HTR-8/SVneo (cell line): ENCODE data around the gene ACMSD.
"Not testable (repeated sequence)": the region's sequence is repeated elsewhere in the genome, so short reads cannot be mapped to it uniquely, and the experiment has no call there.

Experiments
- DNase-seq: peaks from one replicate; pipeline ENCODE4 v3.0.0; 2011; ENCODE audit warnings: low spot score, mixed read lengths; ENCODE audit not compliant: insufficient read length
- FAIRE-seq: peaks from 2 replicates; lab custom pipeline; 2011; peaks lifted over from hg19 to GRCh38; lab: Jason Lieb, UNC

ACMSD gene

GRCh38 chr2:134838143-134838620 lies at the start of gene ACMSD:
ACMSD (plus strand) TSS chr2:134838616; CDS start chr2:134838683, 67 bp downstream.
- no peak for FAIRE-seq

DNA sequence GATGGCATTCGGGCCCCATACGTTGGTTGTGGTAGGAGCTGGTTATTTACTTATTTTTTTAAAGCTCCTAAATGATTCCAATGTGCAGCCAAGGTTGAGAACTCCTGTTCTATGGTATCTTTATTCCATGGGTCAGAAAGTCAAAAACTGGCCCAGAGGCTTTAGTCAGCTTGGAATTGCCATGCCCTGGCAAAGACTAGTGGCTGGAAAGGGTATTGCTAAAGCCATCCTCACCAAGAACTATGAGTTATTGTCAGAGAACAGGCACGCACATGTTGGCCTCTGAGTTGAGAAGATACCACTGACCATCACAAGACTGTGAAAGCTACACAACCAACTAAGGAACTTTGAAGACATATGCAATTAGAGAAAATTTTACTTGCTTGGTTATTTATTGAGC lies 47.9 kb upstream of the ACMSD start:
- no peak for FAIRE-seq
- no peak for DNase-seq

More at GRCh38 chr2:134838143-134838620, at the start of gene ACMSD:
- DNase-seq = no peak

GRCh38 chr2:134791616-134792015 lies 46.8 kb upstream of the ACMSD start:
- FAIRE-seq (no peak), DNase-seq (no peak)

- FAIRE-seq (no peak), DNase-seq (no peak)
Measured at GRCh38 chr2:134792186-134792585, 46.2 kb upstream of the ACMSD start.

GRCh38 chr2:134795765-134796164 lies 42.7 kb upstream of the ACMSD start:
- FAIRE-seq = no peak
- DNase-seq = no peak

DNA sequence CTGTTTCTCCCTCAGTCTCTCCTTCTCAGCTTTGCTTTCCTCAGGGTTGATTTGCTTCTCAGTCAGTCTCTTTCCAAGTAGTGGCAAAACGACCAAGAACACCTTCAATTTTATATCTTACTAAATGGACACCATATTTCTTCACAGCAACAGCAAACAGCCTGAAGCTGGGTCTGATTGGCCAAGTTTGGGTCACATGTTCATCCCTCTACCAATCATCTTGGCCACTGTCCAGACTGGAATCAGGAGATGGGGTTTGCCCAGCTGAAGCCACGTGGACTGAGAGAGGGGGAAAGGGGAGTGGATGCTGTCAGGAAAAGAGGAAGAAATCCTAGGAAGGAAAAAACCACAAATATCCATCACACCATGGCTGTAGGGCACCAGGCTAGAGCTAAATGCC lies 42.0 kb upstream of the ACMSD start:
- no peak for DNase-seq
- FAIRE-seq = no peak

DNA sequence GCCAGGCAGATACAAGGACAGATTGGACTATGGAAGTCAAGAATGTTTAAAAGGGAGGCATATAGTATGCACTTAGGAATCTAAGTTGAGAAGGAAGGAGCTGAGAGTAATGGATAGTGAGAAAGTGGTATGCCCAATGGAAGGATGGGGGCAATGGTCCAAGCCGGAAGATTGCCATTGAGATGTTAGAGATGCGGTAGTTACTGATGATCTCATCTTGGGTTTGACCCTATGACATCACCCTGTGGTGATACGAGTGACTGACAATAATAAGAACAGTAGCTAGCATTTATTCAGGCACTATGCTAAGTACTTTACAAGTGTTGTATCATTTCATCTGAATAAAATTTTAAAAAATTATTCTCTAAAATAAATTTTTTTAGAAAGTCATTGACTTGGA lies 38.5 kb upstream of the ACMSD start:
- no peak for FAIRE-seq
- DNase-seq = no peak

DNA sequence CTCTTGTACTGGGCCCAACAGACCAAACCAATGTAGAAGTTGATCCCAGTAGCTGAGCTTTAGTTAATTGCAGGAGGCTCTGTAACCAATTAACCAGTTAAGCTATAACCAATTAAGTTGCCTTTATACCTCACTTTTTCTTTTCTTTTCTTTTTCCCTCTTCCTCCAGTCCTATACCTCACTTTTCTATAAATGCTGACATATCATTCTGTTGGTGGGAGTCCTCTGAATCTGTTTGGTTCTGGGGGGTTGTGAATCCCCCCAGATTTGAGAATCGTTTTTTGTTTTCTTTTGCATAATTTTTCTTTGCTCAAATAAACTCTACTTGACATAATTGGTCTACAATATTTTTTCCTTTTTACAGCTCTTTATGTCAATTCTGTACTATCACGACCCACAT lies 38.1 kb upstream of the ACMSD start:
- no peak for DNase-seq
- no peak for FAIRE-seq

- FAIRE-seq, DNase-seq: not testable (repeated sequence)
Measured at GRCh38 chr2:134803609-134804405, 34.6 kb upstream of the ACMSD start.

GRCh38 chr2:134815741-134816140 lies 22.7 kb upstream of the ACMSD start:
- DNase-seq (no peak), FAIRE-seq (no peak)

GRCh38 chr2:134818321-134818720 lies 20.1 kb upstream of the ACMSD start:
- peak; percentile 9 for FAIRE-seq
- no peak for DNase-seq

DNA sequence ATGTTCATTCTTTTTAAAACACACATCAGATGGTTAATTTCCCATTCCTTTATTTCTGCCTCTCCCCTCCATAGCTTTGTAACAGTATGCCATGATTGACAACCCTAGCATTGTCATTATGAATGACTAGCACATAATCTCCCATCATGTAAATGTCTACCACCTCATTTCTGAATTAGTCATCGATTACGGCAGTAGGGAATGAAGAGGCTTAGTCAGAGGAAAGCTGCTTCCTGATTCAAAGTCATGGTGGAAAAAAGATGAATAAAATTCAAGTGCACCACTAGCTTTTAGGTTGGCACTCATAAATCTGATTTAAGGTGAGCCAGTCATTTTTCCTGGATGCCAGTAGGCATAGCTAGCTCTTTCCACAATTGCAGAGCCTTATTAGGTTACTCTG lies 19.1 kb upstream of the ACMSD start:
- peak; percentile 23 for FAIRE-seq
- peak; percentile 45 for DNase-seq

- DNase-seq = no peak
- FAIRE-seq = no peak
Measured at GRCh38 chr2:134823431-134823830, 15.0 kb upstream of the ACMSD start.

GRCh38 chr2:134823832-134824231 lies 14.6 kb upstream of the ACMSD start:
- DNase-seq = no peak
- no peak for FAIRE-seq

DNA sequence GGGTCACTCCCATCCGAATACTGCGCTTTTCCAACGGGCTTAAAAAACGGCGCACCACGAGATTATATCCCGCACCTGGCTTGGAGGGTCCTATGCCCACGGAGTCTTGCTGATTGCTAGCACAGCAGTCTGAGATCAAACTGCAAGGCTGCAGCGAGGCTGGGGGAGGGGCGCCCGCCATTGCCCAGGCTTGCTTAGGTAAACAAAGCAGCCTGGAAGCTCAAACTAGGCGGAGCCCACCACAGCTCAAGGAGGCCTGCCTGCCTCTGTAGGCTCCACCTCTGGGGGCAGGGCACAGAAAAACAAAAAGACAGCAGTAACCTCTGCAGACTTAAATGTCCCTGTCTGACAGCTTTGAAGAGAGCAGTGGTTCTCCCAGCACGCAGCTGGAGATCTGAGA lies 12.7 kb upstream of the ACMSD start:
- FAIRE-seq, DNase-seq: not testable (repeated sequence)

GRCh38 chr2:134835471-134835870 lies 2.9 kb upstream of the ACMSD start:
- no peak for DNase-seq
- no peak for FAIRE-seq

- DNase-seq (no peak), FAIRE-seq (no peak)
Measured at GRCh38 chr2:134836986-134837385, 1.4 kb upstream of the ACMSD start.

GRCh38 chr2:134839649-134840048 lies 1.2 kb downstream of the ACMSD start:
- no peak for DNase-seq

GRCh38 chr2:134842930-134843490 lies 4.6 kb downstream of the ACMSD start:
- FAIRE-seq (no peak), DNase-seq (no peak)

More at GRCh38 chr2:134839649-134840048, 1.2 kb downstream of the ACMSD start:
- FAIRE-seq = no peak

- DNase-seq = no peak
- FAIRE-seq = no peak
Measured at GRCh38 chr2:134843968-134844367, 5.6 kb downstream of the ACMSD start.

- no peak for FAIRE-seq
- no peak for DNase-seq
Measured at GRCh38 chr2:134845028-134845427, 6.6 kb downstream of the ACMSD start.

GRCh38 chr2:134845719-134846118 lies 7.3 kb downstream of the ACMSD start:
- DNase-seq (peak; percentile 12), FAIRE-seq (no peak)
